HPDE6-E6E7 (cell line): Measurements from ENCODE around the gene CREM.
A peak's percentile ranks its signal among the peaks of the same experiment; 100 is the strongest.
"Not testable (repeated sequence)": the region's sequence is repeated elsewhere in the genome, so short reads cannot be mapped to it uniquely, and the experiment has no call there.

Experiments used
- DNase-seq: peaks from one replicate; pipeline ENCODE4 v3.0.0; 2011; ENCODE audit warnings: missing footprints; ENCODE audit errors: extremely low spot score

CREM gene

GRCh38 chr10:35126530-35127288 lies at the start of gene CREM:
CREM (plus strand) TSS chr10:35126846; CDS start chr10:35137836, 10,990 bp downstream.
- peak; percentile 48 for DNase-seq

- no peak for DNase-seq
Measured at GRCh38 chr10:35079265-35079664, 47.4 kb upstream of the CREM start.

- peak; percentile 13 for DNase-seq
Measured at GRCh38 chr10:35079763-35080162, 46.9 kb upstream of the CREM start.

GRCh38 chr10:35080261-35080660 lies 46.4 kb upstream of the CREM start:
- DNase-seq = not testable (repeated sequence)

GRCh38 chr10:35083242-35083641 lies 43.4 kb upstream of the CREM start:
- no peak for DNase-seq

GRCh38 chr10:35089611-35090161 lies 37.0 kb upstream of the CREM start:
- peak; percentile 2 for DNase-seq

- peak; percentile 49 for DNase-seq
Measured at GRCh38 chr10:35090162-35090954, 36.3 kb upstream of the CREM start, which contains the start of gene CUL2. CUL2 (minus strand) TSS chr10:35090341; CDS start chr10:35071317, 19,024 bp downstream.

GRCh38 chr10:35091994-35092790 lies 34.5 kb upstream of the CREM start:
- no peak for DNase-seq

GRCh38 chr10:35092851-35093250 lies 33.8 kb upstream of the CREM start:
- no peak for DNase-seq

- DNase-seq = no peak
Measured at GRCh38 chr10:35096312-35096711, 30.3 kb upstream of the CREM start.

GRCh38 chr10:35097510-35097909 lies 29.1 kb upstream of the CREM start:
- DNase-seq = no peak

GRCh38 chr10:35103882-35104281 lies 22.8 kb upstream of the CREM start:
- DNase-seq = no peak

GRCh38 chr10:35112571-35112970 lies 14.1 kb upstream of the CREM start:
- DNase-seq = no peak

GRCh38 chr10:35119378-35119777 lies 7.3 kb upstream of the CREM start:
- no peak for DNase-seq

- DNase-seq = no peak
Measured at GRCh38 chr10:35124540-35124939, 2.1 kb upstream of the CREM start.

- DNase-seq = no peak
Measured at GRCh38 chr10:35126062-35126529, 550 bp upstream of the CREM start.

- no peak for DNase-seq
Measured at GRCh38 chr10:35127289-35127891, 744 bp downstream of the CREM start.

- no peak for DNase-seq
Measured at GRCh38 chr10:35129185-35129674, 2.6 kb downstream of the CREM start.

GRCh38 chr10:35130663-35131062 lies 4.0 kb downstream of the CREM start:
- DNase-seq = no peak

- no peak for DNase-seq
Measured at GRCh38 chr10:35132727-35133126, 6.1 kb downstream of the CREM start.

GRCh38 chr10:35133586-35133985 lies 6.9 kb downstream of the CREM start:
- no peak for DNase-seq
